ENCODE measurements around the gene ASB5.

The ASB5 gene

DNA sequence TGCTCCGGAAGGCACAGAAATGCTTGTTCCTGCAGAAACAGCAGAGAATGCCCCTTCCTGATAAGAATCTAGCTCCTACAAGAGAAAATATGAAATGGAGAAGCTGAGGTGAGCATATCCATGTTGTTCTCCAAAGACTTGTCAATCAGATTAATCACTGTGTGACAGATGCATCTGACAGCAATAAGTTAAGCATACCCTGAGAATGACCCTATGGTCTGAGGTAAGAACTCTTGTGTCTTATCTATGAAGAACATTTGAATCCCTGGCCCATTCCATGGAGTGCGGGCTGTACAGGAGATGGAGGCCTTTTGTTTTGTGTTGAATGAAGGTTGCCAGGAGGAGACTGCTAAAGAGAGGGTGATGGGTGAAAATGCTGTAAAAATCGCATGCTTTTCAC, 21.5 kb upstream of the ASB5 start:
- TF ChIP-seq EZH2phosphoT487 (IDR thresholded peaks at IDR 0.05; ENCODE audit: borderline replicate concordance) = no peak
- TF ChIP-seq, protein P1, sequence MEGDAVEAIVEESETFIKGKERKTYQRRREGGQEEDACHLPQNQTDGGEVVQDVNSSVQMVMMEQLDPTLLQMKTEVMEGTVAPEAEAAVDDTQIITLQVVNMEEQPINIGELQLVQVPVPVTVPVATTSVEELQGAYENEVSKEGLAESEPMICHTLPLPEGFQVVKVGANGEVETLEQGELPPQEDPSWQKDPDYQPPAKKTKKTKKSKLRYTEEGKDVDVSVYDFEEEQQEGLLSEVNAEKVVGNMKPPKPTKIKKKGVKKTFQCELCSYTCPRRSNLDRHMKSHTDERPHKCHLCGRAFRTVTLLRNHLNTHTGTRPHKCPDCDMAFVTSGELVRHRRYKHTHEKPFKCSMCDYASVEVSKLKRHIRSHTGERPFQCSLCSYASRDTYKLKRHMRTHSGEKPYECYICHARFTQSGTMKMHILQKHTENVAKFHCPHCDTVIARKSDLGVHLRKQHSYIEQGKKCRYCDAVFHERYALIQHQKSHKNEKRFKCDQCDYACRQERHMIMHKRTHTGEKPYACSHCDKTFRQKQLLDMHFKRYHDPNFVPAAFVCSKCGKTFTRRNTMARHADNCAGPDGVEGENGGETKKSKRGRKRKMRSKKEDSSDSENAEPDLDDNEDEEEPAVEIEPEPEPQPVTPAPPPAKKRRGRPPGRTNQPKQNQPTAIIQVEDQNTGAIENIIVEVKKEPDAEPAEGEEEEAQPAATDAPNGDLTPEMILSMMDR (conservative IDR thresholded peaks at IDR 0.05; ENCODE audit: low read length) = no peak
- Histone ChIP-seq H3K79me2 (ENCODE audit: insufficient read depth, low read length) (no peaks in the 10 kb centered on the region), H3K27me3 (ENCODE audit: insufficient read depth, low read length, poor library complexity, severe bottlenecking) (no peaks in the 10 kb centered on the region), H2AFZ (ENCODE audit: low read length) (no peak overlapping the region), H3K36me3 (ENCODE audit: insufficient read depth, low read length) (no peaks in the 10 kb centered on the region), H4K20me1 (ENCODE audit: insufficient read depth, low read length, poor library complexity, severe bottlenecking) (no peaks in the 10 kb centered on the region), H3K9ac (ENCODE audit: low read depth, low read length, poor library complexity, severe bottlenecking) (no peak overlapping the region), H3F3A (ENCODE audit: low read depth) (no peaks in the 10 kb centered on the region), H3K9me3 (ENCODE audit: insufficient read depth, low read depth, low read length) (no peaks in the 10 kb centered on the region), H3K9me2 (replicated peaks; ENCODE audit: low read depth, low read length) (no peaks in the 10 kb centered on the region), H3K4me3 (ENCODE audit: low read length, poor library complexity, severe bottlenecking) (no peak overlapping the region), H3K4me2 (ENCODE audit: low read depth, low read length, poor library complexity, severe bottlenecking) (no peak overlapping the region), H3K4me1 (ENCODE audit: insufficient read depth, low read length, poor library complexity, severe bottlenecking) (no peaks in the 10 kb centered on the region)

DNA sequence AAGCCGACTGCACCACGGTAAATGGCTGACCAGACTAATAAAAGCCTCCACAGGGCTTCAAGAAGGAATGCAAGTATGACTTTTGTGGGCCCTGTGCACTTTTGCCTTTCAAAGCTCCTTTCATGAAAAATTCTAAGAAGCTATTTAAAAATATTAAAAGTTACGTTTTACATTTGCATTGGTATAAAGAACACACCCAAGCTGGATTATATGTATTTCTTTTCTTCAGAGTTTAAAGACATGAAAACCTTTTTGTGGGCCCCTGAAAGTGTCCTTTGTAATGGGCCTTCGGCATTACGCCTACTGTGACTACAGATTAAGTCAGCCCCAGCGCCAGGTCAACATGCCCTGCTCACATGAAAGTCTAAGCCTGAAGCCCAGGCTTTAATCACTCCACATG, 20.5 kb upstream of the ASB5 start:
- no peak for TF ChIP-seq EZH2phosphoT487 (IDR thresholded peaks at IDR 0.05; ENCODE audit: borderline replicate concordance)
- TF ChIP-seq, protein P1 (conservative IDR thresholded peaks at IDR 0.05; ENCODE audit: low read length) = no peak
- Histone ChIP-seq H3K9me2 (replicated peaks; ENCODE audit: low read depth, low read length) (no peaks in the 10 kb centered on the region), H3K4me3 (ENCODE audit: low read length, poor library complexity, severe bottlenecking) (no peak overlapping the region), H3K27me3 (ENCODE audit: insufficient read depth, low read length, poor library complexity, severe bottlenecking) (no peaks in the 10 kb centered on the region), H3K9me3 (ENCODE audit: insufficient read depth, low read depth, low read length) (no peaks in the 10 kb centered on the region), H3K9ac (ENCODE audit: low read depth, low read length, poor library complexity, severe bottlenecking) (no peak overlapping the region), H4K20me1 (ENCODE audit: insufficient read depth, low read length, poor library complexity, severe bottlenecking) (no peaks in the 10 kb centered on the region), H3K4me1 (ENCODE audit: insufficient read depth, low read length, poor library complexity, severe bottlenecking) (no peaks in the 10 kb centered on the region), H3K79me2 (ENCODE audit: insufficient read depth, low read length) (no peaks in the 10 kb centered on the region), H3F3A (ENCODE audit: low read depth) (no peaks in the 10 kb centered on the region), H3K36me3 (ENCODE audit: insufficient read depth, low read length) (no peaks in the 10 kb centered on the region), H3K4me2 (ENCODE audit: low read depth, low read length, poor library complexity, severe bottlenecking) (no peak overlapping the region), H2AFZ (ENCODE audit: low read length) (no peak overlapping the region)

DNA sequence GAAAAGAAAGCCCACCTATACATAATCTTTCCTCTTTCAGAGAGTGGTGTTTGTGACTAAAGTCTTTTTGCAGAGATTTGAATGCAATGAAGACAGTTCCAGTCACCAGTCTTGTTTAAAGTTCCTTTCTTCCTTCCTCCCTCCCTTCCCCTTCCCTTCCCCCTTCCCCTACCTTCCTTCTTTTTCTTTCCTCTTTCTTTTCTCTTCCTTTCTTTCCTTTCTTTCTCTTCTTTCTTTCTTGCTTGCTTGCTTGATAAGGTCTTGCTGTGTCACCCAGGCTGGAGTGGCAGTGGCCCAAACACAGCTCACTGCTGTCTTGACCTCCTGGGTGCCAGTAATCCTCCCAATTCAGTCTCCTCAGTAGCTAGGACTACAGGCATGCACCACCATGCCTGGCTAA, 19.0 kb upstream of the ASB5 start:
- no peaks in the 10 kb centered on the region for H3K27me3 ChIP-seq (ENCODE audit: insufficient read depth, low read length, poor library complexity, severe bottlenecking)
- no peaks in the 10 kb centered on the region for H3K36me3 ChIP-seq (ENCODE audit: insufficient read depth, low read length)
- no peaks in the 10 kb centered on the region for H4K20me1 ChIP-seq (ENCODE audit: insufficient read depth, low read length, poor library complexity, severe bottlenecking)
- no peak for TF ChIP-seq EZH2phosphoT487 (IDR thresholded peaks at IDR 0.05; ENCODE audit: borderline replicate concordance)
- TF ChIP-seq, protein P1 (conservative IDR thresholded peaks at IDR 0.05; ENCODE audit: low read length) = no peak
- H3K9ac ChIP-seq (ENCODE audit: low read depth, low read length, poor library complexity, severe bottlenecking) = no peak overlapping the region
- no peak overlapping the region for H3K4me2 ChIP-seq (ENCODE audit: low read depth, low read length, poor library complexity, severe bottlenecking)
- no peaks in the 10 kb centered on the region for H3K9me3 ChIP-seq (ENCODE audit: insufficient read depth, low read depth, low read length)
- no peaks in the 10 kb centered on the region for H3F3A ChIP-seq (ENCODE audit: low read depth)
- no peaks in the 10 kb centered on the region for H3K4me1 ChIP-seq (ENCODE audit: insufficient read depth, low read length, poor library complexity, severe bottlenecking)
- H3K9me2 ChIP-seq (replicated peaks; ENCODE audit: low read depth, low read length) = no peaks in the 10 kb centered on the region
- no peaks in the 10 kb centered on the region for H3K79me2 ChIP-seq (ENCODE audit: insufficient read depth, low read length)
- no peak overlapping the region for H2AFZ ChIP-seq (ENCODE audit: low read length)
- no peak overlapping the region for H3K4me3 ChIP-seq (ENCODE audit: low read length, poor library complexity, severe bottlenecking)
